GM04503 (cell line): ENCODE measurements around the gene MYBL2.
"Not testable (repeated sequence)": the region's sequence is repeated elsewhere in the genome, so short reads cannot be mapped to it uniquely, and the experiment has no call there.

Experiments used
- DNase-seq: peaks from one replicate; pipeline ENCODE4 v3.0.0-alpha.2; 2012; ENCODE audit warnings: low read depth

Gene MYBL2

DNA sequence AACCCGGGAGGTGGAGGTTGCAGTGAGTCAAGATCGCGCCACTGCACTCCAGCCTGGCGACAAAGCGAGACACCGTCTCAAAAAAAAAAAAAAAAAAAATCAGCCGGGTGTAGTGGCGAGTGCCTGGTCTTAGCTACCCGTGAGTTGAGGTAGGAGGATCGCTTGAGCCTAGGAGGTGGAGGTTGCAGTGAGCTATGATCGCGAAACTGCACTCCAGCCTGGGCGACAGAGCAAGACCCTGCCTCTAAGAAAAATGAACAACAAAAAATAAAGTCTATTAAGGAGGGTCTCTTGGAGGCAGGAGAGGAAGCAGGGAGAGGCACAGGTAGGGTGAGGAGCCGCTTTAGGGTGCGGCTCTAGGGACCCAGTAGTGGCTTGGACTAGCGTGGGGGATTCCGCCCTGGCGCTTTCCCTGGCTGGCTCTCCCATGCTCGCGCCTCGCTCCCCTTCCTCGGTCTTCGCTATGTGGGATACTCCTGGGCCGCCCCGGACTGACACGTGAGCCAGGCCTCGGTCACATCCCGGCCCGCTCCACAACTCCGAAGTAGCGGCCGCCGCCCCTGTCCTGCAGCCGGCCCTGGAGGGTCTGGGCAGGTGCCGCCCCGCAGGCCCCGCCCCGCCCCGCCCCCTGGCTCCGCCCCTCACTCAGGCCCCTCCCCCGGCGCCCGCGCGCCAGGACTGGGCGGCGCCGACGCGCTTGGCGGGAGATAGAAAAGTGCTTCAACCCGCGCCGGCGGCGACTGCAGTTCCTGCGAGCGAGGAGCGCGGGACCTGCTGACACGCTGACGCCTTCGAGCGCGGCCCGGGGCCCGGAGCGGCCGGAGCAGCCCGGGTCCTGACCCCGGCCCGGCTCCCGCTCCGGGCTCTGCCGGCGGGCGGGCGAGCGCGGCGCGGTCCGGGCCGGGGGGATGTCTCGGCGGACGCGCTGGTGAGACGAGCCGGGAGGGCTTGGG lies at the start of gene MYBL2:
TSS of gene MYBL2 (plus strand) at position 739 of the 953 bp plus-strand sequence. CDS start at position 909, 170 bp downstream.
- DNase-seq = no peak

GRCh38 chr20:43631598-43631997 lies 35.3 kb upstream of the MYBL2 start:
- DNase-seq = no peak

- DNase-seq = no peak
Measured at GRCh38 chr20:43636429-43636828, 30.5 kb upstream of the MYBL2 start.

GRCh38 chr20:43642548-43642947 lies 24.4 kb upstream of the MYBL2 start:
- no peak for DNase-seq

GRCh38 chr20:43650997-43651525 lies 15.9 kb upstream of the MYBL2 start:
- no peak for DNase-seq

GRCh38 chr20:43651650-43652184 lies 15.2 kb upstream of the MYBL2 start:
- DNase-seq = not testable (repeated sequence)

DNA sequence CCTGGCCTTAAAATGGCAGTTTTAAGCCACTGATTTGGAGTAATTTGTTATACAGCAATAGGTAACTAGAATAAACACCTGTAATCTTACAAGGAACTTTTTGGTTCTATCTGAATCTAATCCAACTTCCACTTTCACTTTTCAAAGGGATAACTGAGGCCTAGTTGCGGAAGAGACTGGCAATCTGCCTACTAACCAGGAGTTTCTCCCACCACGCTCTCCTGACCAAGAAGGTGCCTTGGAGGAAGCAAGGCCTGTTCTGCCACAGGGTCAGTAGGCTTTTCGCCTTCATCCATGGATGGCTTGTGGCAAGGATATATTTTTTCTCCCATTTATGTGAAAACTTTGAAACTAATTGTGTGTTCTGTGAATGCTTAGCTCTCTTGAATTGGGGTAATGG lies 12.9 kb upstream of the MYBL2 start:
- no peak for DNase-seq

GRCh38 chr20:43655176-43655575 lies 11.7 kb upstream of the MYBL2 start:
- DNase-seq = not testable (repeated sequence)

DNA sequence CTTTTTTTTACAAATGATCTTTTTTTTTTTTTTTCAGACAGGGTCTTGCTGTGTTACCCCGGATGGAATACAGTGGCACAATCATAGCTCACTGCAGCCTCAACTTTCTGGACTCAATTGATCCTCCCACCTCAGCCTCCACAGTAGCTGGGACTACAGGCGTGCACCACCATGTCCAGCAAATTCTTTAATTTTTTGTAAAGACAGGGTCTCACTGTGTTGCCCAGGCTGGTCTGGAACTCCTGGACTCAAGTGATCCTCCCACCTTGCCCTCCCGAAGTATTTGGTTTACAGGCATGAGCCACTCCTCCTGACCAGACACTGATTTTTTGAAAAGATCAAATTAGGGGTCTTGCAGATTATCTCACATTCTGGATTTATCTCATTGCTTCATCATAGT lies 11.0 kb upstream of the MYBL2 start:
- no peak for DNase-seq

DNA sequence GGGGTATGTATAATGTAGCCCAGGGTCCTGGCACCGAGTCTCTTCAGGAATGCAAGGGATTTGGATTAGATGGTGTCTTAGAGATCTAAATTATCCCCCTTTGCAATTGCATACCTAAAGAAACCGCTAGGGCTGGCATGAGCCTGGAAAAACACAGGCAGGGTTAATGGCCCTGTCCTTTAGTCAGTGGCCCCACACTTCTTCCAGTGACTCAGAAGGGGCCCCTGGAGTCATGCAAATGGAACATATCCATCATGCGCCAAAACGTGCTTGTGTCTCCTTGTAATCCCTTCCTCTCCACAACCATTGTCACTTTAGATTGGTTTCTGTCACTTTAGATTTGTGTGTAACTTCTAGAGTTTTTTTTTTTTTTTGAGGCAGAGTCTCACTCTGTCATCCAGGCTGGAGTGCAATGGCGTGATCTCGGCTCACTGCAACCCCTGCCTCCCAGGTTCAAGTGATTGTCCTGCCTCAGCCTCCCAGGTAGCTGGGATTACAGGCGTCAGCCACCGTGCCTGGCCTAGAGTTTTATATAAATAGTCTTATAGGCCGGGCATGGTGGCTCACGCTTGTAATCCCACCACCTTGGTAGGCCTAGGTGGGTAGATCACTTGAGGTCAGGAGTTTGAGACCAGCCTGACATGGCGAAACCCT lies 8.7 kb upstream of the MYBL2 start:
- no peak for DNase-seq

GRCh38 chr20:43658723-43659419 lies 8.0 kb upstream of the MYBL2 start:
- no peak for DNase-seq

GRCh38 chr20:43662943-43663655 lies 3.8 kb upstream of the MYBL2 start:
- DNase-seq = no peak

- DNase-seq = no peak
Measured at GRCh38 chr20:43665466-43666176, 1.3 kb upstream of the MYBL2 start.

GRCh38 chr20:43667341-43668132 lies 623 bp downstream of the MYBL2 start:
- DNase-seq = no peak

DNA sequence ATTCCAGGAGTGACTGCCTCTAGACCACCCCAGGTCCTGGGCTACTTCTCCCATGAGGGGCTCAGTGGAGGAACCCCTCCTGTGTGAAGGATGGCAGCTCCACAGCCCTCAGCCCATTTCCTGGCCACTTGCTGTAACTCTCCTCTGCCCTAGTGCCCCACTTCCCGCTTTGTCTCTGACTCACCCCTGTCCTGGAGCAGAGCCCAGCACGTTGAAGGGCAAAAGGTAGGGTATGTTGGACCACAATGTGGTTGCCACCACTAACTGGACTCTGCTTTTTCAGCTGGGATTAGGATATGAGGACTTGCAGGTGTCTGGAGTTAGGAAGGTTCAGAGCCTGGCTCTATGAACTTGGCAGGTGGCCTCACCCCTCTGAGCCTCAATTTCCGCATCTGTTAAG lies 2.4 kb downstream of the MYBL2 start:
- DNase-seq = no peak

- no peak for DNase-seq
Measured at GRCh38 chr20:43670423-43670822, 3.5 kb downstream of the MYBL2 start.

GRCh38 chr20:43676368-43676767 lies 9.5 kb downstream of the MYBL2 start:
- no peak for DNase-seq

- DNase-seq = peak; percentile 34
Measured at GRCh38 chr20:43680981-43681380, 14.1 kb downstream of the MYBL2 start.

DNA sequence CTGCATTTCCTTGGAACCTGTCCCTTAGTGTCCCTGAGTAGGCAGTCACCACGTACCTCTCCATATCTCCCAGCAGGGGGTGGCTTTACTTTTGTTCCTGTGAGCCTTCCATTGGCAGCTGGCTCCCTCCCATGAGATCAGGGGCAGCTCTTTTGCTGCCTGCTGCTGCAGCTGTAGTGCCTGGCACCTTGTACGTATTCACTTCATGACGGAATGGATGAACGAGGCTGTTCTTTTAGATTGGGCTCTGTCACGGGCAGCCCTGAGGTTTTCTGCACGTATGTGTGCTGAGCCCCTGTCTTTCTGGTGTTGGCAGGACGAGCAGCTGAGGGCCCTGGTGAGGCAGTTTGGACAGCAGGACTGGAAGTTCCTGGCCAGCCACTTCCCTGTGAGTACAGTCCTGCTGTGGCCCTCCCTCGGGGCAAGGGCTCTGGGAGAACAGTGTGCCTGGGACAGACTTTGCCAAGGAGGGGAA lies 14.6 kb downstream of the MYBL2 start:
- DNase-seq = no peak

DNA sequence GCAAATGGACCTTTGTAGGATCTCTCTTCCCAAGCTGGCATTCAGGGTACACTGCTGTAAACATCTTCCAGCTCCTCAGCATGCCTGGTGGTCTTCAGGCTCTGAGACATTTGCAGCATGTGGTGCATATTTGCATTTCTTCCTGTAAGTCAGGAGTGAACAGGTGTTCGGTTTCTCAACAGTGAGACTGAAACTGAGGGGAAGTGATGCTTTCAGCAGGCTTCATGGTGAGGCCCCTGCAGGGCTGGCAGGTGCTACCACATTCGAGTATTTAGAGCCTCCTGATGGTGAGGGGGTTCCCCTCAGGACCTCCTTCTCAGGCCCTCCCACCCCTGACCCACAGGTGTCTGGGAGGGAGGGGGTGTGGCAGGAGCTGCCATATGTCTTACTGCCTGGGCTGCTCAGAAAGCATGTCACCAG lies 15.1 kb downstream of the MYBL2 start:
- DNase-seq = no peak
